ENCODE measurements around the gene KLHL17. TPM values are rescaled to one million over a fixed set of nuclear protein-coding genes. Genes with fewer than 3 reads are reported as not detected.

Gene KLHL17
- total and polyA plus RNA-seq, 10 of the 15 experiments (the other 5 are each of a cell fraction or from before 2014, with no cell fraction given) = 0.03 to 30.6 (median 5.3) TPM

DNA sequence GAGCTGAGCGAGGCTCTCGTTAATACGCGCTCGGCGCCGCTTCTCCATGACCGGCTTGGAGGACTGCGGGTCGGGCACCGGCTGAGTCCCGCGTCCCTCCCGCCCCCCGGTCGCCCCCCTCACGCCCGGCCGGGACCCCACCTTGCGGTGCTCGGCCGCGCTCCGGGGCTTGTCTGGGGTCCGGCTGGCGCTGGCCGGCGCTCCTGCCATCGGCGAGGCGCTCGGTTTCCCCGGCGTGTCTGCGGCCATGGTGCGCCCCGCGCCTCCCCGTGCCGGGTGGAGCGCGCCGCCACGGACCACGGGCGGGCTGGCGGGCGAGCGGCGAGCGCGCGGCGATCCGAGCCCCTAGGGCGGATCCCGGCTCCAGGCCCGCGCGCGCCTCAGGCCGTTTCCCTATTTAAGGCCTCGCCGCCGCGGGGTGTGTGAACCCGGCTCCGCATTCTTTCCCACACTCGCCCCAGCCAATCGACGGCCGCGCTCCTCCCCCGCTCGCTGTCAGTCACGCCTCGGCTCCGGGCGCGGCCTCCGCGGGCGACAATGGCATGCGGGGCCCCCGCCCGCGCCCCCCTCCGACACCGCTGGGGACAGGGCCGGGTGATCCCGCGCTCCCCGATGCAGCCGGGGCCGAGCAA lies 39.5 kb downstream of the KLHL17 start, which contains the start of gene HES4 (continued):
- no peak for TF ChIP-seq FOXM1 (IDR thresholded peaks at IDR 0.05; ENCODE audit: low read depth, low read length)

DNA sequence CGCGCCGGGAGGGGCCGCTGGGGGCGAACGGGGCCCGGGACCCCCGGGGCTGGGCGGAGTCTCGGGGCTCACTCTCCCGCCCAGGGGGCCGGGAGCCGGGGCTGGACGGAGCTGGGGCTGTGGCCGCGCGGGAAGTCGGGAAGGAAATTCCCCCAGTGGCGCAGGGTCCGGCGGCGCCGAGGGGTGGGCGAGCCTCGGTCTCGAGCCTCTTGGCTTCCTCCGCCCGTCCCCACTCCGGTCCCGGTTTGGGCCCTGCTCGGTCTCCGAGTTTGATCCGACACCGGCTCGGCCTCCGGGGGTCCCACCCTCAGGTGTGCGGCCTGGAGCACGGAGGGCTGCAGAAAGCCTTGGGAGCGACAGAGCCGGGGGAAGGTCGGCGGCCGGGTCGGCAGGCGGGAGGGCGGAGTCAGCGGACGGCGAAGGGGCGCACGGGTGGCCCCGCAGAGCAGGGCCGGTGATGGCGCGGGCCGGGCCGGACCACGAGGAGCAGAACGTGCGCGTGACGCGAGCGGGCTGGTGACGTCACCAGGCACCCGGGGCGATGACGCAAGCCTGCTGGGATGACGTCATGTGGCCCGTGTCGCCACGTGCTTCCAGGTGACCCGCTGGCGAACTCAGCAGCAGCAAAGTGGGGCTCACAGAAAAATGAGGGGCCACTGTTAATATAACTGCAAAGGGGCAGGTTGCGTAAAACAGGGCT lies 40.1 kb downstream of the KLHL17 start:
- Histone ChIP-seq H3K9ac (ENCODE audit: control insufficient read depth, insufficient read depth, low read length) (peak overlapping the region; percentile 44), H3K27ac (ENCODE audit: control insufficient read depth, insufficient read depth) (no peak overlapping the region), H3K4me1 (ENCODE audit: control insufficient read depth, insufficient read depth, low read length) (peaks cover 26% of the 10 kb centered on the region), H3K4me2 (ENCODE audit: control insufficient read depth, insufficient read depth) (peak overlapping the region; percentile 96), H3K4me3 (peak overlapping the region; percentile 66), H4K20me1 (ENCODE audit: control insufficient read depth, insufficient read depth) (no peaks in the 10 kb centered on the region), H3K27me3 (replicated peaks in 1 of 2; ENCODE audit: control insufficient read depth in 2 of 2, insufficient read depth in 2 of 2, low read length in 1 of 2) (peaks cover 0 to 20% of the 10 kb centered on the region in 2 experiments; a peak in 2 of 4 replicates), H3K9me3 (replicated peaks; ENCODE audit: control insufficient read depth, insufficient read depth, low read length) (no peaks in the 10 kb centered on the region), H3K36me3 (ENCODE audit: control insufficient read depth in 2 of 2, insufficient read depth in 2 of 2, low read length in 1 of 2) (no peaks in the 10 kb centered on the region), H2AFZ (ENCODE audit: control insufficient read depth, low read depth, low read length) (peak overlapping the region; percentile 75), H3K79me2 (ENCODE audit: control insufficient read depth, insufficient read depth, low read length) (no peaks in the 10 kb centered on the region)
- intact Hi-C loops (cut with micrococcal nuclease; ENCODE audit: unreplicated experiment) = no loop called here
- DNase-seq (ENCODE audit: low read depth, low spot score) (peak; percentile 37), FAIRE-seq (peak; percentile 57), ATAC-seq (peak; percentile 24)
- ChIA-PET SMC1A (ENCODE audit: uncharacterized antibody, unreplicated experiment) (interaction anchor here (1.0 to 2.0 kb wide), 4 partner anchors 12 to 15 kb away, joined by 3 to 11 read pairs (median 4); partner anchors contain the start of gene ISG15), POLR2A (interaction anchor here (2.6 to 5.4 kb wide), 2 partner anchors 8 to 13 kb away, joined by 10 to 22 read pairs; partner anchors contain the start of gene ISG15), RAD21 (ENCODE audit: unreplicated experiment) (interaction anchor here (1.0 to 2.3 kb wide), 4 partner anchors 8 to 64 kb away, joined by 3 to 13 read pairs (median 5); no protein-coding TSS in a partner anchor), CTCF (interaction anchor here (0.7 to 5.6 kb wide), 7 partner anchors 10 to 64 kb away, joined by 3 to 56 read pairs (median 4); partner anchors contain the start of genes ISG15 and PERM1)
- 5% methylated on average over 59 of the region's 75 CpGs for WGBS (ENCODE audit: insufficient coverage, insufficient replicate concordance, low lambda C conversion rate, missing lambda C conversion rate)
- in situ Hi-C loops (cut with MboI) = no loop called here
- no TSS peak for BruUV-seq (replicated peaks)
- TF ChIP-seq, protein P1, sequence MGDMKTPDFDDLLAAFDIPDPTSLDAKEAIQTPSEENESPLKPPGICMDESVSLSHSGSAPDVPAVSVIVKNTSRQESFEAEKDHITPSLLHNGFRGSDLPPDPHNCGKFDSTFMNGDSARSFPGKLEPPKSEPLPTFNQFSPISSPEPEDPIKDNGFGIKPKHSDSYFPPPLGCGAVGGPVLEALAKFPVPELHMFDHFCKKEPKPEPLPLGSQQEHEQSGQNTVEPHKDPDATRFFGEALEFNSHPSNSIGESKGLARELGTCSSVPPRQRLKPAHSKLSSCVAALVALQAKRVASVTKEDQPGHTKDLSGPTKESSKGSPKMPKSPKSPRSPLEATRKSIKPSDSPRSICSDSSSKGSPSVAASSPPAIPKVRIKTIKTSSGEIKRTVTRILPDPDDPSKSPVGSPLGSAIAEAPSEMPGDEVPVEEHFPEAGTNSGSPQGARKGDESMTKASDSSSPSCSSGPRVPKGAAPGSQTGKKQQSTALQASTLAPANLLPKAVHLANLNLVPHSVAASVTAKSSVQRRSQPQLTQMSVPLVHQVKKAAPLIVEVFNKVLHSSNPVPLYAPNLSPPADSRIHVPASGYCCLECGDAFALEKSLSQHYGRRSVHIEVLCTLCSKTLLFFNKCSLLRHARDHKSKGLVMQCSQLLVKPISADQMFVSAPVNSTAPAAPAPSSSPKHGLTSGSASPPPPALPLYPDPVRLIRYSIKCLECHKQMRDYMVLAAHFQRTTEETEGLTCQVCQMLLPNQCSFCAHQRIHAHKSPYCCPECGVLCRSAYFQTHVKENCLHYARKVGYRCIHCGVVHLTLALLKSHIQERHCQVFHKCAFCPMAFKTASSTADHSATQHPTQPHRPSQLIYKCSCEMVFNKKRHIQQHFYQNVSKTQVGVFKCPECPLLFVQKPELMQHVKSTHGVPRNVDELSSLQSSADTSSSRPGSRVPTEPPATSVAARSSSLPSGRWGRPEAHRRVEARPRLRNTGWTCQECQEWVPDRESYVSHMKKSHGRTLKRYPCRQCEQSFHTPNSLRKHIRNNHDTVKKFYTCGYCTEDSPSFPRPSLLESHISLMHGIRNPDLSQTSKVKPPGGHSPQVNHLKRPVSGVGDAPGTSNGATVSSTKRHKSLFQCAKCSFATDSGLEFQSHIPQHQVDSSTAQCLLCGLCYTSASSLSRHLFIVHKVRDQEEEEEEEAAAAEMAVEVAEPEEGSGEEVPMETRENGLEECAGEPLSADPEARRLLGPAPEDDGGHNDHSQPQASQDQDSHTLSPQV (IDR thresholded peaks at IDR 0.05) = peak; percentile 83; the same call in 1 of the 2 replicates
- TF ChIP-seq ZSCAN29 (IDR thresholded peaks at IDR 0.05) (0 out of 2 replicates have a peak, but pooled peaks have one; percentile 21), ZZZ3 (IDR thresholded peaks at IDR 0.05; ENCODE audit: control insufficient read depth, insufficient read length, low read depth) (no peak), GABPA (IDR thresholded peaks at IDR 0.05; ENCODE audit: low read depth) (no peak), SREBF2 (IDR thresholded peaks at IDR 0.05; ENCODE audit: low read length) (no peak), SIN3A (IDR thresholded peaks at IDR 0.05; ENCODE audit: low read depth, low read length) (0 out of 2 replicates have a peak, but pooled peaks have one; percentile 30), MXI1 (IDR thresholded peaks at IDR 0.05; ENCODE audit: low read depth, low read length) (peak; percentile 48; the same call in 1 of the 2 replicates), FOXM1 (IDR thresholded peaks at IDR 0.05; ENCODE audit: low read depth, low read length) (no peak)
- TF ChIP-seq, protein P2, sequence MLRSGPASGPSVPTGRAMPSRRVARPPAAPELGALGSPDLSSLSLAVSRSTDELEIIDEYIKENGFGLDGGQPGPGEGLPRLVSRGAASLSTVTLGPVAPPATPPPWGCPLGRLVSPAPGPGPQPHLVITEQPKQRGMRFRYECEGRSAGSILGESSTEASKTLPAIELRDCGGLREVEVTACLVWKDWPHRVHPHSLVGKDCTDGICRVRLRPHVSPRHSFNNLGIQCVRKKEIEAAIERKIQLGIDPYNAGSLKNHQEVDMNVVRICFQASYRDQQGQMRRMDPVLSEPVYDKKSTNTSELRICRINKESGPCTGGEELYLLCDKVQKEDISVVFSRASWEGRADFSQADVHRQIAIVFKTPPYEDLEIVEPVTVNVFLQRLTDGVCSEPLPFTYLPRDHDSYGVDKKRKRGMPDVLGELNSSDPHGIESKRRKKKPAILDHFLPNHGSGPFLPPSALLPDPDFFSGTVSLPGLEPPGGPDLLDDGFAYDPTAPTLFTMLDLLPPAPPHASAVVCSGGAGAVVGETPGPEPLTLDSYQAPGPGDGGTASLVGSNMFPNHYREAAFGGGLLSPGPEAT (IDR thresholded peaks at IDR 0.05; ENCODE audit: low read depth) = no peak
- TF ChIP-seq, protein P3, sequence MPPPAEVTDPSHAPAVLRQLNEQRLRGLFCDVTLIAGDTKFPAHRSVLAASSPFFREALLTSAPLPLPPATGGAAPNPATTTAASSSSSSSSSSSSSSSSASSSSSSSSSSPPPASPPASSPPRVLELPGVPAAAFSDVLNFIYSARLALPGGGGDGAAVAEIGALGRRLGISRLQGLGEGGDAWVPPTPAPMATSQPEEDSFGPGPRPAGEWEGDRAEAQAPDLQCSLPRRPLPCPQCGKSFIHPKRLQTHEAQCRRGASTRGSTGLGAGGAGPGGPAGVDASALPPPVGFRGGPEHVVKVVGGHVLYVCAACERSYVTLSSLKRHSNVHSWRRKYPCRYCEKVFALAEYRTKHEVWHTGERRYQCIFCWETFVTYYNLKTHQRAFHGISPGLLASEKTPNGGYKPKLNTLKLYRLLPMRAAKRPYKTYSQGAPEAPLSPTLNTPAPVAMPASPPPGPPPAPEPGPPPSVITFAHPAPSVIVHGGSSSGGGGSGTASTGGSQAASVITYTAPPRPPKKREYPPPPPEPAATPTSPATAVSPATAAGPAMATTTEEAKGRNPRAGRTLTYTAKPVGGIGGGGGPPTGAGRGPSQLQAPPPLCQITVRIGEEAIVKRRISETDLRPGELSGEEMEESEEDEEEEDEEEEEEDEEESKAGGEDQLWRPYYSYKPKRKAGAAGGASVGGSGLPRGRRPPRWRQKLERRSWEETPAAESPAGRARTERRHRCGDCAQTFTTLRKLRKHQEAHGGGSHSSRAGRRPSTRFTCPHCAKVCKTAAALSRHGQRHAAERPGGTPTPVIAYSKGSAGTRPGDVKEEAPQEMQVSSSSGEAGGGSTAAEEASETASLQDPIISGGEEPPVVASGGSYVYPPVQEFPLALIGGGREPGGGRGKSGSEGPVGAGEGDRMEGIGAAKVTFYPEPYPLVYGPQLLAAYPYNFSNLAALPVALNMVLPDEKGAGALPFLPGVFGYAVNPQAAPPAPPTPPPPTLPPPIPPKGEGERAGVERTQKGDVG (CRISPR knock-in tag; IDR thresholded peaks at IDR 0.05) = peak; percentile 85; the same call in 1 of the 2 replicates
